Parietal lobe (tissue), 2 donors: ENCODE data around the gene WSB1. TPM values are rescaled to one million over a fixed set of nuclear protein-coding genes. Genes with fewer than 3 reads are reported as not detected.

Source experiments
- small RNA-seq: library from RNA; depleted of rRNA; stranded (forward); fragments of <200 nt; gene quantifications from one replicate; pipeline ENCODE3, GENCODE V24; 2014; ENCODE audit warnings: low replicate concordance
- total RNA-seq: library from RNA; depleted of rRNA; stranded (reverse); fragments of >200 nt; gene quantifications from one replicate; pipeline ENCODE4 v1.2.3, GENCODE V29; 2014

Gene WSB1, protein sequence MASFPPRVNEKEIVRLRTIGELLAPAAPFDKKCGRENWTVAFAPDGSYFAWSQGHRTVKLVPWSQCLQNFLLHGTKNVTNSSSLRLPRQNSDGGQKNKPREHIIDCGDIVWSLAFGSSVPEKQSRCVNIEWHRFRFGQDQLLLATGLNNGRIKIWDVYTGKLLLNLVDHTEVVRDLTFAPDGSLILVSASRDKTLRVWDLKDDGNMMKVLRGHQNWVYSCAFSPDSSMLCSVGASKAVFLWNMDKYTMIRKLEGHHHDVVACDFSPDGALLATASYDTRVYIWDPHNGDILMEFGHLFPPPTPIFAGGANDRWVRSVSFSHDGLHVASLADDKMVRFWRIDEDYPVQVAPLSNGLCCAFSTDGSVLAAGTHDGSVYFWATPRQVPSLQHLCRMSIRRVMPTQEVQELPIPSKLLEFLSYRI
- 747 TPM for total RNA-seq

DNA sequence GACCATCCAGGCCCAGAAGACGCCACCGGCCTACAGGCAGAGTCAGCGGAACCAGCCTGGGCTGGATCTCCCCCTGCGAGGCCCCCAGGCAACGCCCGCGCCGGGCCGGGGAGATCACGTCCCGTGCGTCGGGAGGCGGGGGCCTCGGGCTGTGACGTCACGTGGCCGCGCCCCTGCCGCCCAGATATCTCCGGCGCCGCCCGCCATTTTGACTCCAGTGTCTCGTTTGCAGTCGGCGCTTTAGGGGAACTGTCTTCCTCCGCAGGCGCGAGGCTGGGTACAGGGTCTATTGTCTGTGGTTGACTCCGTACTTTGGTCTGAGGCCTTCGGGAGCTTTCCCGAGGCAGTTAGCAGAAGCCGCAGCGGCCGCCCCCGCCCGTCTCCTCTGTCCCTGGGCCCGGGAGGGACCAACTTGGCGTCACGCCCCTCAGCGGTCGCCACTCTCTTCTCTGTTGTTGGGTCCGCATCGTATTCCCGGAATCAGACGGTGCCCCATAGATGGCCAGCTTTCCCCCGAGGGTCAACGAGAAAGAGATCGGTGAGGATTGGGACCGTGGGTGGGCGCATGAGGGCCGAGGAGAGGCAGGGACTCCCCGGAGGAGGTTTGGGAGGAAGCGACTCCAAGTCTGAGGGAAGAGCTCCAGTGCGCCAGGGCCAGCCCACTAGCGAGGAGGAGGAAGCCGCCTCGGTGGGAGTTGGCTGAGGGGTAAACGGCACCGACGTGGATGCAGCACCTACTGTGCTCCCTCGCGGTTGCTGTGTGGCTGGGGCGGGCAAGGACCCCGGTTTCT lies at the start of gene WSB1:
TSS of gene WSB1 (plus strand) at position 217 of the 791 bp plus-strand sequence. CDS start at position 499, 282 bp downstream.

Small RNA genes lying within 50 kb of the gene (small RNA-seq; reads per million reads assigned to genes)
- gene MIR4522, result not detected

Other genes starting within 250 kb of the WSB1 start
- 53.5 TPM for gene KSR1, start 162.3 kb downstream of the WSB1 start, total RNA-seq